Measurements from ENCODE around the gene FUCA2.

FUCA2 gene

GRCh38 chr6:143527677-143528076, 16.2 kb upstream of the FUCA2 start:
- no peak for DNase-seq (ENCODE audit: low read depth)
- no peak overlapping the region for H3K4me3 ChIP-seq (ENCODE audit: low read depth, low read length)
- TF ChIP-seq CTCF (conservative IDR thresholded peaks at IDR 0.05; ENCODE audit: low read depth, low read length): no peak

- H3K4me3 ChIP-seq (ENCODE audit: low read depth, low read length): no peak overlapping the region
- no peak for TF ChIP-seq CTCF (conservative IDR thresholded peaks at IDR 0.05; ENCODE audit: low read depth, low read length)
- DNase-seq (ENCODE audit: low read depth): no peak
Observed at GRCh38 chr6:143525356-143525755, 13.8 kb upstream of the FUCA2 start.

- no peak for DNase-seq (ENCODE audit: low read depth)
- H3K4me3 ChIP-seq (ENCODE audit: low read depth, low read length): no peak overlapping the region
- no peak for TF ChIP-seq CTCF (conservative IDR thresholded peaks at IDR 0.05; ENCODE audit: low read depth, low read length)
Observed at GRCh38 chr6:143522039-143522600, 10.6 kb upstream of the FUCA2 start.

GRCh38 chr6:143517447-143517773, 5.9 kb upstream of the FUCA2 start:
- no peak for TF ChIP-seq CTCF (conservative IDR thresholded peaks at IDR 0.05; ENCODE audit: low read depth, low read length)
- DNase-seq (ENCODE audit: low read depth): no peak
- no peak overlapping the region for H3K4me3 ChIP-seq (ENCODE audit: low read depth, low read length)

GRCh38 chr6:143516690-143517446, 5.3 kb upstream of the FUCA2 start:
- no peak for DNase-seq (ENCODE audit: low read depth)
- no peak overlapping the region for H3K4me3 ChIP-seq (ENCODE audit: low read depth, low read length)
- TF ChIP-seq CTCF (conservative IDR thresholded peaks at IDR 0.05; ENCODE audit: low read depth, low read length): no peak

GRCh38 chr6:143515766-143516355, 4.3 kb upstream of the FUCA2 start:
- no peak overlapping the region for H3K4me3 ChIP-seq (ENCODE audit: low read depth, low read length)
- DNase-seq (ENCODE audit: low read depth): no peak
- TF ChIP-seq CTCF (conservative IDR thresholded peaks at IDR 0.05; ENCODE audit: low read depth, low read length): no peak

All from choroid plexus epithelial cell (primary cell).